ENCODE measurements around the gene SLC25A44. TPM values are rescaled to one million over a fixed set of nuclear protein-coding genes. Genes with fewer than 3 reads are reported as not detected.

Gene SLC25A44
- polyA plus RNA-seq, 5 donors = 15.4 to 19.6 (median 18.1) TPM

Other genes starting within 250 kb of the SLC25A44 start
- gene ARHGEF2, start 215.6 kb upstream of the SLC25A44 start, polyA plus RNA-seq (ENCODE audit: insufficient read depth in 1 of 5, insufficient read length in 5 of 5, low replicate concordance in 1 of 5) = 100 to 1,000 TPM; 179 to 260 (median 212) TPM
- 100 to 1,000 TPM; 493 to 557 (median 530) TPM for gene SSR2, start 173.2 kb upstream of the SLC25A44 start, polyA plus RNA-seq (ENCODE audit: insufficient read depth in 1 of 5, insufficient read length in 5 of 5, low replicate concordance in 1 of 5)
- 10 to 100 TPM; 57.6 to 71.5 (median 63.0) TPM for gene UBQLN4, start 140.3 kb upstream of the SLC25A44 start, polyA plus RNA-seq (ENCODE audit: insufficient read depth in 1 of 5, insufficient read length in 5 of 5, low replicate concordance in 1 of 5)
- gene LAMTOR2, start 139.3 kb upstream of the SLC25A44 start, polyA plus RNA-seq (ENCODE audit: insufficient read depth in 1 of 5, insufficient read length in 5 of 5, low replicate concordance in 1 of 5) = 10 to 100 TPM; 38.2 to 54.2 (median 44.5) TPM
- gene RAB25, start 132.9 kb upstream of the SLC25A44 start, polyA plus RNA-seq (ENCODE audit: insufficient read depth in 1 of 5, insufficient read length in 5 of 5, low replicate concordance in 1 of 5) = 10 to 100 TPM; 53.6 to 71.0 (median 66.5) TPM
- 10 to 100 TPM; 44.1 to 53.0 (median 48.9) TPM for gene MEX3A, start 111.6 kb upstream of the SLC25A44 start, polyA plus RNA-seq (ENCODE audit: insufficient read depth in 1 of 5, insufficient read length in 5 of 5, low replicate concordance in 1 of 5)
- 100 to 1,000 TPM in 1 of 5 donors, 10 to 100 TPM in 4; 71.3 to 128 (median 78.0) TPM for gene LMNA, start 79.4 kb upstream of the SLC25A44 start, polyA plus RNA-seq (ENCODE audit: insufficient read depth in 1 of 5, insufficient read length in 5 of 5, low replicate concordance in 1 of 5)
- 10 to 100 TPM; 15.2 to 26.3 (median 24.5) TPM for gene SEMA4A, start 40.5 kb upstream of the SLC25A44 start, polyA plus RNA-seq (ENCODE audit: insufficient read depth in 1 of 5, insufficient read length in 5 of 5, low replicate concordance in 1 of 5)
- gene PMF1, start 18.9 kb downstream of the SLC25A44 start, polyA plus RNA-seq (ENCODE audit: insufficient read depth in 1 of 5, insufficient read length in 5 of 5, low replicate concordance in 1 of 5) = 10 to 100 TPM; 72.7 to 99.8 (median 76.9) TPM
- 10 to 100 TPM in 1 of 5 donors, 1 to 10 TPM in 4; 3.4 to 10.4 (median 6.5) TPM for gene BGLAP, start 48.1 kb downstream of the SLC25A44 start, polyA plus RNA-seq (ENCODE audit: insufficient read depth in 1 of 5, insufficient read length in 5 of 5, low replicate concordance in 1 of 5)
- 1 to 10 TPM; 2.4 to 4.0 (median 3.3) TPM for gene PAQR6, start 54.0 kb downstream of the SLC25A44 start, polyA plus RNA-seq (ENCODE audit: insufficient read depth in 1 of 5, insufficient read length in 5 of 5, low replicate concordance in 1 of 5)
- 10 to 100 TPM; 40.9 to 59.5 (median 52.6) TPM for gene SMG5, start 88.7 kb downstream of the SLC25A44 start, polyA plus RNA-seq (ENCODE audit: insufficient read depth in 1 of 5, insufficient read length in 5 of 5, low replicate concordance in 1 of 5)
- 10 to 100 TPM in 1 of 5 donors, 1 to 10 TPM in 4; 8.5 to 10.1 (median 8.6) TPM for gene TMEM79, start 90.2 kb downstream of the SLC25A44 start, polyA plus RNA-seq (ENCODE audit: insufficient read depth in 1 of 5, insufficient read length in 5 of 5, low replicate concordance in 1 of 5)
- 10 to 100 TPM; 35.0 to 42.9 (median 40.2) TPM for gene GLMP, start 101.6 kb downstream of the SLC25A44 start, polyA plus RNA-seq (ENCODE audit: insufficient read depth in 1 of 5, insufficient read length in 5 of 5, low replicate concordance in 1 of 5)
- gene VHLL, start 105.2 kb downstream of the SLC25A44 start, polyA plus RNA-seq (ENCODE audit: insufficient read depth in 1 of 5, insufficient read length in 5 of 5, low replicate concordance in 1 of 5) = not detected
- 100 to 1,000 TPM; 255 to 338 (median 275) TPM for gene CCT3, start 144.2 kb downstream of the SLC25A44 start, polyA plus RNA-seq (ENCODE audit: insufficient read depth in 1 of 5, insufficient read length in 5 of 5, low replicate concordance in 1 of 5)
- 1 to 10 TPM in 3 of 5 donors, under 1 TPM in 2; 0.60 to 1.4 (median 1.0) TPM for gene TSACC, start 144.4 kb downstream of the SLC25A44 start, polyA plus RNA-seq (ENCODE audit: insufficient read depth in 1 of 5, insufficient read length in 5 of 5, low replicate concordance in 1 of 5)
- gene RHBG, start 175.1 kb downstream of the SLC25A44 start, polyA plus RNA-seq (ENCODE audit: insufficient read depth in 1 of 5, insufficient read length in 5 of 5, low replicate concordance in 1 of 5) = 1 to 10 TPM; 2.3 to 4.1 (median 3.3) TPM

All from right lung (tissue), 5 donors.